HCT116 (cell line): ENCODE measurements around the gene AOPEP. TPM values are rescaled to one million over a fixed set of nuclear protein-coding genes. Genes with fewer than 3 reads are reported as not detected.

Experiments used
- ATAC-seq: fragments of 200-7000 bp; cut with Tn5 transposase; 2 replicates; pipeline ENCODE4 v1.9.1; 2020; ENCODE audit warnings: mild to moderate bottlenecking, moderate library complexity
- BruUV-seq: library from RNA; stranded (reverse); fragments of 400-500 nt; replicated peaks from 2 replicates; lab custom pipeline; 2021; lab: Mats Ljungman, UMichigan
- CTCF ChIA-PET: fragments of 300-600 bp; sonication (Branson Sonifier 250); formaldehyde crosslinking; loops from one replicate; lab custom pipeline; 2021; ENCODE audit warnings: antibody characterized with exemption; lab: Charles Lee
- POLR2A ChIA-PET: fragments of 300-600, 350-600 bp; sonication (Branson Sonifier 250); formaldehyde crosslinking; loops from one replicate; lab custom pipeline; 2021; ENCODE audit warnings: antibody characterized with exemption; lab: Charles Lee
- RAD21 ChIA-PET, 2 experiments: fragments of 300-600 bp; sonication (Branson Sonifier 250); formaldehyde crosslinking; loops; one replicate each; lab custom pipeline; 2023; ENCODE audit warnings: low total read pairs in 2 of 2; ENCODE audit not compliant: uncharacterized antibody in 2 of 2, unreplicated experiment in 2 of 2, low non-redundant PET in 1 of 2; lab: Charles Lee
- DNase-seq: peaks from one replicate; pipeline ENCODE4 v3.0.0-alpha.2; 2010; ENCODE audit warnings: low read depth, low spot score
- H2AFZ ChIP-seq: fragments of 200-600 bp; shearing (Covaris generic), sonication (generic); 2 replicates; pipeline ENCODE4 v1.6.1; 2017; ENCODE audit warnings: low read depth, mixed run types, mixed read lengths, antibody characterized with exemption, low read length; ENCODE audit not compliant: poor library complexity, severe bottlenecking
- H3K27ac ChIP-seq: 2 replicates; pipeline ENCODE4 v1.5.1; 2012; ENCODE audit warnings: low read depth, low read length
- H3K27me3 ChIP-seq: fragments of 200-600 bp; sonication (generic); 2 replicates; pipeline ENCODE4 v1.6.1; 2016; ENCODE audit warnings: mixed run types, low read length, mixed read lengths; ENCODE audit not compliant: insufficient read depth
- H3K36me3 ChIP-seq, 2 experiments: fragments of 200-500 bp in 1 of 2; fragments of 200-600 bp in 1 of 2; sonication (Bioruptor generic) in 1 of 2; sonication (generic) in 1 of 2; 2 replicates each; pipeline versions ENCODE4 v1.5.1 to v1.6.1; 2014 to 2016; ENCODE audit warnings: low read length in 2 of 2, inconsistent platforms in 1 of 2, mixed read lengths in 1 of 2, mixed run types in 1 of 2; ENCODE audit not compliant: insufficient read depth in 2 of 2, control insufficient read depth in 1 of 2
- H3K4me1 ChIP-seq, 2 experiments: fragments of 200-600 bp in 1 of 2; sonication (generic) in 1 of 2; 2 replicates each; pipeline versions ENCODE4 v1.5.1 to v1.6.1; 2012 to 2017; ENCODE audit warnings: low read length in 2 of 2, inconsistent platforms in 1 of 2, mild to moderate bottlenecking in 1 of 2, mixed read lengths in 1 of 2, mixed run types in 1 of 2, moderate library complexity in 1 of 2; ENCODE audit not compliant: insufficient read depth in 2 of 2, control insufficient read depth in 1 of 2
- H3K4me2 ChIP-seq: fragments of 200-600 bp; sonication (generic); 2 replicates; pipeline ENCODE4 v1.6.1; 2017; ENCODE audit warnings: mixed run types, low read length, mixed read lengths
- H3K4me3 ChIP-seq, 2 experiments: fragments of 200-600 bp in 1 of 2; sonication (generic) in 1 of 2; replicated peaks in 1 of 2; 2 replicates each; pipeline ENCODE4 v1.5.1; 2011 to 2016; ENCODE audit warnings: low read length in 2 of 2, control low read depth in 1 of 2, low read depth in 1 of 2, mild to moderate bottlenecking in 1 of 2, mixed read lengths in 1 of 2, mixed run types in 1 of 2
- H3K79me2 ChIP-seq: fragments of 200-600 bp; sonication (generic); 2 replicates; pipeline ENCODE4 v1.6.1; 2017; ENCODE audit warnings: mild to moderate bottlenecking, mixed run types, low read length, moderate library complexity, mixed read lengths; ENCODE audit not compliant: insufficient read depth
- H3K9ac ChIP-seq: fragments of 200-600 bp; sonication (generic); 2 replicates; pipeline ENCODE4 v1.6.1; 2016; ENCODE audit warnings: low read length, mixed read lengths
- H3K9me2 ChIP-seq: fragments of 200-600 bp; sonication (generic), shearing (Covaris generic); 2 replicates; pipeline ENCODE4 v1.6.1; 2017; ENCODE audit warnings: mixed run types, mild to moderate bottlenecking, moderate library complexity; ENCODE audit not compliant: insufficient read depth
- H3K9me3 ChIP-seq, 2 experiments: fragments of 200-500 bp in 1 of 2; fragments of 200-600 bp in 1 of 2; sonication (Bioruptor generic) in 1 of 2; sonication (generic) in 1 of 2; 2 replicates each; pipeline ENCODE4 v1.6.1; 2014 to 2017; ENCODE audit warnings: low read length in 2 of 2, mixed read lengths in 2 of 2, inconsistent platforms in 1 of 2, low read depth in 1 of 2, mild to moderate bottlenecking in 1 of 2, mixed run types in 1 of 2, moderate library complexity in 1 of 2; ENCODE audit not compliant: control insufficient read depth in 1 of 2, insufficient read depth in 1 of 2
- H4K20me1 ChIP-seq: fragments of 200-600 bp; sonication (generic), shearing (Covaris generic); 2 replicates; pipeline ENCODE4 v1.6.1; 2017; ENCODE audit warnings: mixed run types, mild to moderate bottlenecking, moderate library complexity; ENCODE audit not compliant: insufficient read depth
- EGR1 ChIP-seq: IDR thresholded peaks from 2 replicates; pipeline ENCODE4 v1.6.1; 2012; ENCODE audit warnings: low read depth
- EZH2 ChIP-seq: fragments of 200-600 bp; sonication (generic); IDR thresholded peaks from 2 replicates; pipeline ENCODE4 v1.6.1; 2017; ENCODE audit warnings: antibody characterized with exemption, mixed run types
- JUND ChIP-seq: IDR thresholded peaks from 2 replicates; pipeline ENCODE4 v1.6.1; 2012
- POLR2A ChIP-seq: IDR thresholded peaks from 2 replicates; pipeline ENCODE4 v1.7.0; 2011; ENCODE audit warnings: borderline replicate concordance; ENCODE audit not compliant: insufficient read depth, insufficient read length; ENCODE audit errors: extremely low read depth
- POLR2AphosphoS5 ChIP-seq: IDR thresholded peaks from 2 replicates; pipeline ENCODE4 v1.6.1; 2011; ENCODE audit warnings: mild to moderate bottlenecking, low read depth, low read length, moderate library complexity
- SRF ChIP-seq: IDR thresholded peaks from 2 replicates; pipeline ENCODE4 v1.6.1; 2012; ENCODE audit warnings: low read depth
- TCF7L2 ChIP-seq: IDR thresholded peaks from 2 replicates; pipeline ENCODE4 v1.7.0; 2011; ENCODE audit warnings: borderline replicate concordance, inconsistent platforms; ENCODE audit not compliant: insufficient read depth, insufficient read length; ENCODE audit errors: extremely low read depth
- YY1 ChIP-seq: IDR thresholded peaks from 2 replicates; pipeline ENCODE4 v1.6.1; 2011; ENCODE audit warnings: low read length, low read depth, moderate library complexity, mild to moderate bottlenecking; ENCODE audit not compliant: insufficient replicate concordance; ENCODE audit errors: extremely low read depth
- ZFX ChIP-seq: fragments of 450-650 bp; IDR thresholded peaks from 2 replicates; pipeline ENCODE4 v1.6.1; 2017
- intact Hi-C: fragments of 100-400 bp; cut with micrococcal nuclease; formaldehyde crosslinking; loops from 2 replicates; pipeline ENCODE4 v1.10.0; 2022
- total RNA-seq: library from RNA; stranded (reverse); gene quantifications from one replicate; pipeline ENCODE4 v1.2.1, GENCODE V29; 2021; ENCODE audit not compliant: unreplicated experiment
- TF ChIP-seq, protein P1 (sequence below): IDR thresholded peaks from 2 replicates; pipeline ENCODE4 v1.6.1; 2011; ENCODE audit warnings: mild to moderate bottlenecking, low read length, moderate library complexity; ENCODE audit not compliant: insufficient replicate concordance; ENCODE audit errors: extremely low read depth
- TF ChIP-seq, protein P2 (sequence below), 3 experiments: fragments of 200-600 bp in 1 of 3; sonication (generic) in 1 of 3; IDR thresholded peaks in 2 of 3; conservative IDR thresholded peaks in 1 of 3; 2 replicates each; pipeline ENCODE4 v1.5.1; 2012 to 2017; ENCODE audit warnings: low read depth in 2 of 3, low read length in 2 of 3, antibody characterized with exemption in 1 of 3, borderline replicate concordance in 1 of 3, control low read depth in 1 of 3, mild to moderate bottlenecking in 1 of 3, mixed read lengths in 1 of 3, mixed run types in 1 of 3, moderate library complexity in 1 of 3; ENCODE audit not compliant: insufficient read depth in 1 of 3

Gene AOPEP
- total RNA-seq, 1 experiment from 2014 or later = 15.1 TPM

DNA sequence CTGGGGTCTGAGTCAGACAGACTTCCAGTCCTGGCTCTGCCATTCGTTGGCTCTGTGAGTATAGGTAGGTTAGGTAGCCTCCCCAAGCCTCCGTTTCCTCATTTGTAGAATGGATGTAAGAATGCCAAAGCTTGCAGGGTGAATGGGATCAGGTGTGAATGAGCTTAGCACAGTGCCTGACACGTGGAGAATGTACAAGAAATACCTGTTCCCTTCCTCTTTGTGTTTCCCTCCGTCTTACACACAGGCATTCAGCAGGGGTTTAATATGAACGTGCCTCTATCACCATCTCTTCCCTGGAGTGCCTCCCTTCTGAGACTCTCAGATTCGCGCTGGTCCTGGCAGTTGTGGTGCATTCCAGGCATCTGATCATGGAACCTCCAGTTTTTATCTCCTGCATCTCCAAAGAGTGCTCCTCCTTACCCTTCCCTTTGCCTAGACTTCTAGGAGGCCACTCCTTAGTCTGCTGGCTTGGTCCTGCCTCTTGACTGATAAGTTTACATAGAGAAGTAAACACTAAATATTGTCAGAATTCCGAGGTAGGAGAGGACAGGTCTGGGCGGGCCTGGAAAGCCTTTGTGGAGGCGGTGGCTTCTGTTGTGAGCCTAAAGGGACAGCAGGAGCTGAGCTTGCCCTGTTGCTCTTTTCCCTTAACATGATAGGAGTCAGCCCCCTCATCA, 199.4 kb downstream of the AOPEP start:
- no TSS peak for BruUV-seq
- no peak for TF ChIP-seq EGR1
- TF ChIP-seq TCF7L2 = no peak
- no peak for TF ChIP-seq YY1
- no peak for TF ChIP-seq ZFX
- no peak for TF ChIP-seq SRF
- no peak for TF ChIP-seq EZH2
- no peak for TF ChIP-seq JUND
- TF ChIP-seq POLR2A = no peak
- TF ChIP-seq, protein P1, sequence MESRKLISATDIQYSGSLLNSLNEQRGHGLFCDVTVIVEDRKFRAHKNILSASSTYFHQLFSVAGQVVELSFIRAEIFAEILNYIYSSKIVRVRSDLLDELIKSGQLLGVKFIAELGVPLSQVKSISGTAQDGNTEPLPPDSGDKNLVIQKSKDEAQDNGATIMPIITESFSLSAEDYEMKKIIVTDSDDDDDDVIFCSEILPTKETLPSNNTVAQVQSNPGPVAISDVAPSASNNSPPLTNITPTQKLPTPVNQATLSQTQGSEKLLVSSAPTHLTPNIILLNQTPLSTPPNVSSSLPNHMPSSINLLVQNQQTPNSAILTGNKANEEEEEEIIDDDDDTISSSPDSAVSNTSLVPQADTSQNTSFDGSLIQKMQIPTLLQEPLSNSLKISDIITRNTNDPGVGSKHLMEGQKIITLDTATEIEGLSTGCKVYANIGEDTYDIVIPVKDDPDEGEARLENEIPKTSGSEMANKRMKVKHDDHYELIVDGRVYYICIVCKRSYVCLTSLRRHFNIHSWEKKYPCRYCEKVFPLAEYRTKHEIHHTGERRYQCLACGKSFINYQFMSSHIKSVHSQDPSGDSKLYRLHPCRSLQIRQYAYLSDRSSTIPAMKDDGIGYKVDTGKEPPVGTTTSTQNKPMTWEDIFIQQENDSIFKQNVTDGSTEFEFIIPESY = no peak
- TF ChIP-seq POLR2AphosphoS5 = no peak
- TF ChIP-seq, protein P2, sequence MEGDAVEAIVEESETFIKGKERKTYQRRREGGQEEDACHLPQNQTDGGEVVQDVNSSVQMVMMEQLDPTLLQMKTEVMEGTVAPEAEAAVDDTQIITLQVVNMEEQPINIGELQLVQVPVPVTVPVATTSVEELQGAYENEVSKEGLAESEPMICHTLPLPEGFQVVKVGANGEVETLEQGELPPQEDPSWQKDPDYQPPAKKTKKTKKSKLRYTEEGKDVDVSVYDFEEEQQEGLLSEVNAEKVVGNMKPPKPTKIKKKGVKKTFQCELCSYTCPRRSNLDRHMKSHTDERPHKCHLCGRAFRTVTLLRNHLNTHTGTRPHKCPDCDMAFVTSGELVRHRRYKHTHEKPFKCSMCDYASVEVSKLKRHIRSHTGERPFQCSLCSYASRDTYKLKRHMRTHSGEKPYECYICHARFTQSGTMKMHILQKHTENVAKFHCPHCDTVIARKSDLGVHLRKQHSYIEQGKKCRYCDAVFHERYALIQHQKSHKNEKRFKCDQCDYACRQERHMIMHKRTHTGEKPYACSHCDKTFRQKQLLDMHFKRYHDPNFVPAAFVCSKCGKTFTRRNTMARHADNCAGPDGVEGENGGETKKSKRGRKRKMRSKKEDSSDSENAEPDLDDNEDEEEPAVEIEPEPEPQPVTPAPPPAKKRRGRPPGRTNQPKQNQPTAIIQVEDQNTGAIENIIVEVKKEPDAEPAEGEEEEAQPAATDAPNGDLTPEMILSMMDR (IDR thresholded peaks at IDR 0.05 in 2 of 3, conservative IDR thresholded peaks at IDR 0.05 in 1 of 3; ENCODE audit: borderline replicate concordance in 1 of 3, insufficient read depth in 1 of 3, low read depth in 2 of 3, low read length in 2 of 3) = no peak
- TF ChIP-seq, all 23 proteins: peak for 0
- H3K9me2 ChIP-seq = no peaks in the 10 kb centered on the region
- H3K9me3 ChIP-seq = no peaks in the 10 kb centered on the region
- ChIA-PET RAD21 (no interaction called here), POLR2A (no interaction called here), CTCF (no interaction called here)
- H3K36me3 ChIP-seq = no peaks in the 10 kb centered on the region
- no peak overlapping the region for H3K9ac ChIP-seq
- no peak overlapping the region for H2AFZ ChIP-seq
- H3K27ac ChIP-seq = no peak overlapping the region
- no peak overlapping the region for H3K4me2 ChIP-seq
- ATAC-seq (no peak), DNase-seq (no peak)
- no peaks in the 10 kb centered on the region for H4K20me1 ChIP-seq
- intact Hi-C loops = no loop called here
- H3K27me3 ChIP-seq = no peaks in the 10 kb centered on the region
- peaks cover 22 to 23% of the 10 kb centered on the region in 2 experiments for H3K4me1 ChIP-seq
- H3K4me3 ChIP-seq = no peak overlapping the region
- no peaks in the 10 kb centered on the region for H3K79me2 ChIP-seq
